Stimulated activated CD4-positive, alpha-beta T cell treated with anti-CD3 and anti-CD28 coated beads, Interleukin-2, amount 100 ng/mL, for 48 hours (primary cell): ENCODE measurements around the gene RASAL2.

Experiments used
- DNase-seq, 2 donors: peaks; one replicate each; pipeline ENCODE4 v3.0.0-alpha.2; 2020

RASAL2 gene

DNA sequence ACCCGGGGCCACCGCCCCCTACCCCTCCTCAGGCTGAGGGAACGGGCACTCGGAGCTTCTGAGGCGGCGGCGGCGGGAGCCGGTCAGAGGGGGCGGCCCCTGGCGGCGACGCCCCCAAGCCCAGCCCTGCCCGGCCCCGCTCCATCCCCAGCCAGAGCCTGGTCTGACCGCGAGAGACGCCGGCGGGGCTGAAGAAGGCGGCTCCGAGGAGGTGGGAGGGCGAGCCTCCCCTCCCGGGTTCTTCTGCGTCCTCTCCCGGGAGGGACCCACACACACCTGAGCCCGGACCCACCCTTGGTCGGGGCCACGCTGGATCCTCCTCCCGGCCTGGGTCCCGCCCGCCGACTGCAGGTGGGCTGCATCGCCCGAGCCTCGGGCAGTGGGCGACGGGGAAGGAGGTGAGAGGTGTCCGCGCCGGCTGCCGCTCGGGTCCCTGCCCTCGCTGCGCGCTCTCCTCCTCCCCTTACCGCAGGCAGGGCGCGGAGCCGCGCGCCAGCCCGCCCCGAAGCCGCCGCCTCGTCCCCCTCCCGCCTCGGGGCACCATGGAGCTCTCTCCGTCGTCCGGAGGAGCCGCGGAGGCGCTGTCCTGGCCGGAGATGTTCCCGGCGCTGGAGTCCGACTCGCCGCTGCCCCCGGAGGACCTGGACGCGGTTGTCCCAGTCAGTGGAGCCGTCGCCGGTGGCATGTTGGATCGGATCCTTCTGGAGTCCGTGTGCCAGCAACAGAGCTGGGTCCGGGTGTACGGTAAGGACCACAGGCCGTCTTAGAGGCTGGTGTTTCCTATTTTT, at the start of gene RASAL2:
Gene RASAL2 (plus strand): TSS at position 154 of the 788 bp plus-strand sequence. CDS start 389 bp downstream, at position 543.
- no peak for DNase-seq

DNA sequence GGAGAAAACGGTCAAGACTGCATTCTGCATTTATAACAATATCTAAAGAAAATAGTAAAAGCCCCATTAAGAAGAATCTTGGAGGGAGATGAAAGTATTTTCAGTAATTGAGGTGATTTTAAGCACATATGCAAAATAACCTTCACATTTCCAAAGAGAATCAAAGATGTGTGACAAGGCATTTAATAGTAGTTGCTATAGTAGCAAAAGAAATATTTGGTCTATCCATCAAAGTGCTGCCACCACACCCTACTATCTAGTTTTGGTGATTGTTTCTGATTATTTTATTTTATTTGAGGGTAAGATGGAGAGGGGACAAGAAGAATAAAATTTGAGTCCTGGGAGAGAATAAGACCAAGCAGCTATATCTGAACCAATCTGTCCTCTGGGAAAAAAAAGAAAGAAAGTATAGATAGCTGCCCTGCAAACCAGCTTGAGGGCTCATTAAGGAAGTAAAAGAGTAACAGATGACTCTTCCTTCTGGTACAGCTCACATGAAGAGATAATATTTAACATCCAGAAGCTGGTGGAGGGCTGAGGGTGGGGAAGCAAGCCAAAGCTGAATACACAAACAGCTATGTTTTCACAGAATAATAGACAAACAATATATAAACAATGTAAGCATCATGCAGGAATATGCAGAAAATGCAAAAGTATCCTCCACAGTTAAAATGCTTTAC, 47.2 kb upstream of the RASAL2 start:
- no peak for DNase-seq

DNA sequence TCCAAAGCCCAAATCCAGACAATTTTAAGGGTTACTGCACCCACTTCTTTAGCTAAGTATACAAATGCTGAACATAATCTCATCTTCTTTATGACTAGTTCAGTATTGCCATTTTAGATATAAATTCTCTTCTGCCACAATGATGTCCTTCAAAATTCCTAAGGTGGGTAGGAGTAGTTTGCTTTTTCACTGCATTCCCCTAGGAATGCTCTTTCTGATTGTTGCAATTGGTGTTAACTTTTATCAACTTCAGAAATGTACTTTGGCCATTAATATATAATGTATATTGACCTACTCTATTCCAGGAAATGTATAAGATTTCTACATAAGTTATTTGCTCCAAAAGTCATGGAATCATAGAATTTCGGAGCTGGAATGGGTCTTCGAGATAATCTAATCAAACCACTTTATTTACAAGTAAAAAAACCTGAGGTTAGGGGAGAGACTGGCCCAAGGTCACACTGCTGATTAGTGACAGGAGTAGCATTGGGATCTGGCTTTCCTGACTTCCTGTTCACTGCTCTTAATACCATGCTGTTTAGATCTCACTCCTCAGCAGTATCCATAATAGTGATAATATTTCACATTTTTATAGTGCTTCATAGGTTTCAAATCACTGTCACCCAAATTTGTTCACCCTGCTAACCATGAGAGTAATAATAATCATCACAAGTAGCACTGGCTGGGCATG, 46.4 kb upstream of the RASAL2 start:
- DNase-seq: no peak

- no peak for DNase-seq
Measured at GRCh38 chr1:178048426-178048825, 45.5 kb upstream of the RASAL2 start.

DNA sequence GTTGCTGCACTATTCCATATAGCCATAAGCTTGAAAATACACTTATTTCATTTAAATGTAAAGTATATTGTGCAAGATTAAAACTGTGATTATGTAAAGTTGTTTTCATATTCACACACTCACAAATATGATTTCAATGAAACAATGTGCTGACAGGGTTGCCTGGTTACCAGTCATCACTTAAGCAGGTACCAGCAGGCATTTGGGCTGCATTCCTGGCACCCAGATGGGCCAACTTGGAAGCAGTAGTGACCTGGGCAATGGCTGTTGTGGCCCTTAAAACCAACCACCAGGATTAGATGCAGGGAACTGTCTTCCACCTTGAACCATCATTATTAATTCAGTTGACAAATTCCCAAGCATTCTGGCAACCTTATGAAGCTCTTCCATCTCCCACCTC, 45.0 kb upstream of the RASAL2 start:
- no peak for DNase-seq

GRCh38 chr1:178050084-178050483, 43.8 kb upstream of the RASAL2 start:
- DNase-seq: no peak

DNA sequence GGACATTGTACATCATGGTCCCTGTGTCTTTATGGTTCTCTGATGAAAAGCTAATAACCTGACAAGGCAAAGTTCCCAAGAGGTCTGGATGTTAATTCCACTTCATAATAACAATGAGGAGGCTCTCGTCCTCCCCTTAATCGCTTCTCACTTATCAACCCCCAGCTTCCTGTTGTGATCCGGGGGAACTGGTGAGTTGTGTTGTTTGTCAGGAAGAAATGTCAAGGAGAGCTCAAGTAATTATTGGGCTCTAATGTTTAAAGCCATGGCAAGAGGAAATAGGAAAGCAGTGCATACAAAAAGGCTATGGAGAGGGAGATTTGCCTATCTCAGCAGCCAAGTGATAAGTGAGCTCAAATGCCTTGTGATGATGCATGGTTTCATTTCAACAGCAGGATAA, 42.8 kb upstream of the RASAL2 start:
- DNase-seq: no peak

GRCh38 chr1:178052650-178053461, 41.0 kb upstream of the RASAL2 start:
- no peak for DNase-seq

DNA sequence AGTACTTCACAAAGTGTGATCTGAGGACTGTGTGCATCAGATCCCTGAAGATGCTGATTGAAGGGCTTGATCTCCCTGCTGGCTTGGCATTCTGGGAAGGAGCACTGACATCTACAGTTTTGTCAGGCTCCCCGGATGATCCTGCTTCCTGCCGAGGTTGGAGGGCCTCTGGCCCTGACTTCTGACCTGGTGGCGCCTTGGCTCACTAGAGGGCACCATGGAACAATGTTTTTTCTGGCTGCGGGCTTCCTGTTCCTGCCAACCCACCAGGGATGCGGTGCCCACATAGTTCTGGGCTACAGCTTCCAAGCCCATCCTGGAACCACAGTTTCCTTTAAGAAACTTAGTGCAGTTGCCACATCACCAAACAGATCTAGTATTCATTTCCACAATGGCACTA, 38.8 kb upstream of the RASAL2 start:
- DNase-seq: no peak

DNA sequence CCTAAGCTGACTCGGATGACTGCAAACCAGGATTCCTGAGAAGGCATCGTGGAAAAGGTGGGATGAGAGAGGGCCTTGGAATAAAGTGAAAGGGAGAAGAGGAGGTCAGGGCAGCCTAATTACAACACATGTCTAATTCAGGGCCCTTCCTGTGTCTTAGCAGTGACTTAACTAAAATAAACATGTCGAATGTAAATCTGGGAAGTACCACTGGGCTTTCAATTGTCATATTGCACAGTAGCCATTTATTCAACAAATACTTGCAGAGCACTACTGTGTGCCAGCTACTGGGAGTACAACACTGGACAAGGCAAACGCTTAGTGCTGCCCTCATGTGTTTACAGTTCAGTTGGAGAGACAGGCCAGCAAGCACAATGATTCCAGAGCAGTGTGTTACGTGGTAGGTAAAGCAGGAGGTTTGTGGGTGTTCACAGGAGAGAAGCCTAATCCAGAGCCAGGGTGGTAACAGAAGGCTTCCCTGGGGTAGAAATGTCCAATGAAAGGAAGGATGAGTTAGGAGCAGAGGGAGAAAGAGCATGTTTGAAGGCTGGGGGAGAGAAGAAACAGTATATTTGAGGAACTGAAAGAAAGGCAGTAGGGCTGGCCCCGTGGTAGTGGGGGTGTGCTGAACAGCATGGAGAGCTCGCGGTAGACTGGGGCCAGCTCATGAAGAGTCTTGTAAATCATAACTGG, 38.0 kb upstream of the RASAL2 start:
- no peak for DNase-seq

GRCh38 chr1:178057141-178057765, 36.7 kb upstream of the RASAL2 start:
- no peak for DNase-seq

GRCh38 chr1:178057912-178058534, 35.9 kb upstream of the RASAL2 start:
- no peak for DNase-seq

- DNase-seq: no peak
Measured at GRCh38 chr1:178060789-178061556, 32.9 kb upstream of the RASAL2 start.

GRCh38 chr1:178061620-178062019, 32.3 kb upstream of the RASAL2 start:
- DNase-seq: no peak

- no peak for DNase-seq
Measured at GRCh38 chr1:178064191-178064821, 29.6 kb upstream of the RASAL2 start.

GRCh38 chr1:178065250-178065649, 28.7 kb upstream of the RASAL2 start:
- no peak for DNase-seq

DNA sequence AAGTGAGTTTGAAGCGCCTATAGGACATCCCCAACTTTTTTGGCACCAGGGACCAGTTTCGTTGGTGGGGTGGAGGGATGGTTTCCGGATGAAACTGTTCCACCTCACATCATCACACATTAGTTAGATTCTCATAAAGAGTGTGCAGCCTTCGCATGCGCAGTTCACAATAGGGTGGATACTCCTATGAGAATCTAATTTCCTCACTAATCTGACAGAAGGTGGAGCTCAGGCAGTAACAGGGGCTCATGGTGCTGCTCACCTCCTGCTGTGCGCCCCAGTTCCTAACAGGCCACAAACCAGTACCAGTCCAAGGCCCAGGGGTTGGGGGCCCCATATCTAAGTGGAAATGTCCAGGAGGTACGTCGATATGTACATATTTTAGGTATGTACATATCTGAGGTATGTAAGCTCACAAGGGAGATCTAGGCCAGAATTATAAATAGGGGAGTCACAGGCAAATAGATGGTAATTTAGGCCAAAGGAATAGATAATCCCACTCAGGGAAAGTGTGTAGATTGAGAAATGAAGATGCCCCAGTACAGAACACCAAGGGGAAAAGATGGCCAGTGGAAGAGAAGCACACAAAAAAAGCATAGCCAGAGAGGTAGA, 27.5 kb upstream of the RASAL2 start:
- DNase-seq: no peak

DNA sequence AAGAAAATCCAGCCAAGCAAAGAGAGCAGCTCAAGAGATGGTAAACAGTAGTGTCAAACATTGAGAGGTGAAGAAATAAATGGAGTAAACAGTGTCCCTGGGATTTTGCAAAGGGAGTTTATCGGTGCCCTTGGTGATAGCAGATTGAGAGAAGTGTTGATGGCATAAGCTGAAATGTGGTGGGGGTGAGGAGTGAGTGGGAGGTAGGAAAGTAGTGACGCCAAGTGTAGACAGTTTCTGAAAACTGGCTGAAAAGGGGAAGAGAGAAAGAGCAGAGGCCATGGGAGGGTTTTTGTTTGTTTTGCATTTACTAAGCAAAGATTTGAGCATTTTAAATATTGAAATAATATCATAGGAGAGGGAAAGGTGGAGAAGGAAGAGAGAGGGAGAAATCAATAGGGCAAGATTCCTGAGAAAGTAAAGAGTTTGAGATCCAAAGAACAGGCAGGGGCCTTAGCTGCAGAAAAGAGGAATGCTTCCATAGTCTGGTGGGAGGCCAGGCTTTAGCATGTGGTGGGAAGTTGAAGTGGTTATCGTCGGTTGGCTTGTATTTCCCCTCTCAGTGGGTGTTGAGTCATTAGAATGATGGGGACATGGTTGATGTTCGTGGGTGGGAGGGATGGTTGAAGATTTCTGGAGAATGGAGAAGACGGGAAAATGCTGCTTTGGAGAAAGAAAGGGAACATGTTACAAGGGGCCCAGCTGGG, 26.8 kb upstream of the RASAL2 start:
- DNase-seq: no peak

GRCh38 chr1:178071811-178072210, 22.1 kb upstream of the RASAL2 start:
- no peak for DNase-seq
